BLaER1 treated with 17β-estradiol and CSF1 and Interleukin-3, amounts not matched to agents 10 nM and 100 nM (cell line): ENCODE data around the gene XRN2.
"Not testable (repeated sequence)": the region's sequence is repeated elsewhere in the genome, so short reads cannot be mapped to it uniquely, and the experiment has no call there.

Experiments
- H3K27ac ChIP-seq, 11 experiments: shearing (Covaris generic); formaldehyde crosslinking; 2 replicates each; pipeline ENCODE4 v1.8.1; 2022
- H3K27me3 ChIP-seq, 11 experiments: shearing (Covaris generic); formaldehyde crosslinking; 2 replicates each; pipeline ENCODE4 v1.8.1; 2022
- H3K36me3 ChIP-seq, 11 experiments: shearing (Covaris generic); formaldehyde crosslinking; 2 replicates each; pipeline ENCODE4 v1.8.1; 2022
- H3K4me1 ChIP-seq, 10 experiments: shearing (Covaris generic); formaldehyde crosslinking; 2 replicates each; pipeline ENCODE4 v1.8.1; 2022
- H3K4me2 ChIP-seq, 11 experiments: shearing (Covaris generic); formaldehyde crosslinking; 2 replicates each; pipeline ENCODE4 v1.8.1; 2022
- H3K4me3 ChIP-seq, 10 experiments: shearing (Covaris generic); formaldehyde crosslinking; 2 replicates each; pipeline ENCODE4 v1.8.1; 2022
- H3K9ac ChIP-seq, 11 experiments: shearing (Covaris generic); formaldehyde crosslinking; 2 replicates each; pipeline ENCODE4 v1.8.1; 2022
- H3K9me3 ChIP-seq, 11 experiments: shearing (Covaris generic); formaldehyde crosslinking; replicated peaks in 1 of 11; 2 replicates each; pipeline ENCODE4 v1.8.1; 2022
- H4K20me1 ChIP-seq, 11 experiments: shearing (Covaris generic); formaldehyde crosslinking; 2 replicates each; pipeline ENCODE4 v1.8.1; 2022
- Cebpa-rat ChIP-seq, 11 experiments: shearing (Covaris generic); IDR thresholded peaks; 2 replicates each; pipeline ENCODE4 v1.8.1; 2022

XRN2 gene

DNA sequence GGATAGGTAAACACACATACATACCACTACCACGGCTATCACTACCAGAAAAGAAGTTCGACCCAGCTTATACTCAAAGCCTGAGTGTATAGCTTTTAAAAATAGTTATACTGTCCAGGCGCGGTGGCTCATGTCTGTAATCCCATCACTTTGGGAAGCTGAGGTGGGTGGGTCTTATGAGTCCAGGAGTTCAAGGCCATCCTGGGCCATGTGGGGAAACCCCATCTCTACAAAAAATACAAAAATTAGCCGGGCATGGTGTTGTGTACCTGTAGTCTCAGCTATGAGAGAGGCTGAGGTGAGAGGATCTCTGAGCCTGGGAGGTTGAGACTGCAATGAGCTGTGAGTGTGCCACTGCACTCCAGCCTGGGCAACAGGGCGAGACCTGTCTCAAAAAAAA is 61.3 kb downstream of the XRN2 start:
- peaks cover 0 to 34% (median 19%) of the 10 kb centered on the region in 10 experiments; a peak in 15 of 20 replicates for H3K4me1 ChIP-seq

GRCh38 chr20:21365771-21366170 is 62.6 kb downstream of the XRN2 start:
- Histone ChIP-seq H3K9ac (no peak overlapping the region), H3K4me3 (no peak overlapping the region), H3K36me3 (peaks cover 82 to 96% (median 88%) of the 10 kb centered on the region in 11 experiments), H3K4me2 (no peak overlapping the region), H3K27me3 (no peaks in the 10 kb centered on the region), H4K20me1 (peaks cover 8 to 77% (median 27%) of the 10 kb centered on the region in 11 experiments; a peak in 17 of 22 replicates), H3K4me1 (peaks cover 4 to 20% (median 12%) of the 10 kb centered on the region in 10 experiments; a peak in 17 of 20 replicates), H3K9me3 (no peaks in the 10 kb centered on the region), H3K27ac (no peak overlapping the region)
- no peak for TF ChIP-seq Cebpa-rat (IDR thresholded peaks at IDR 0.05)

More for the DNA sequence above, 61.3 kb downstream of the XRN2 start:
- Histone ChIP-seq H3K36me3 (peaks cover 77 to 96% (median 86%) of the 10 kb centered on the region in 11 experiments), H3K27ac (no peak overlapping the region), H3K27me3 (no peaks in the 10 kb centered on the region), H3K4me3 (no peak overlapping the region), H3K9me3 (no peaks in the 10 kb centered on the region), H4K20me1 (peaks cover 3 to 73% (median 22%) of the 10 kb centered on the region in 11 experiments; a peak in 16 of 22 replicates), H3K9ac (no peak overlapping the region; a peak in 1 of 22 replicates), H3K4me2 (no peak overlapping the region)
- no peak for TF ChIP-seq Cebpa-rat (IDR thresholded peaks at IDR 0.05)

GRCh38 chr20:21366273-21366672 is 63.1 kb downstream of the XRN2 start:
- H3K36me3 ChIP-seq = peaks cover 87 to 96% (median 92%) of the 10 kb centered on the region in 11 experiments
- not testable (repeated sequence) for H3K27ac ChIP-seq, H3K4me2 ChIP-seq, H3K27me3 ChIP-seq, H3K4me3 ChIP-seq, H3K9me3 ChIP-seq, H3K9ac ChIP-seq
- H4K20me1 ChIP-seq = peaks cover 9 to 77% (median 29%) of the 10 kb centered on the region in 11 experiments; a peak in 19 of 22 replicates
- peaks cover 3 to 15% (median 9%) of the 10 kb centered on the region in 10 experiments; a peak in 18 of 20 replicates for H3K4me1 ChIP-seq
- TF ChIP-seq Cebpa-rat (IDR thresholded peaks at IDR 0.05) = peak in 1 of 11 experiments; percentile 25; a peak in 1 of 22 replicates

- peaks cover 91 to 96% (median 93%) of the 10 kb centered on the region in 11 experiments for H3K36me3 ChIP-seq
- H3K4me3 ChIP-seq = no peak overlapping the region
- no peaks in the 10 kb centered on the region for H3K9me3 ChIP-seq
- peaks cover 18 to 77% (median 48%) of the 10 kb centered on the region in 11 experiments; a peak in 20 of 22 replicates for H4K20me1 ChIP-seq
- no peak overlapping the region for H3K27ac ChIP-seq
- H3K4me2 ChIP-seq = no peak overlapping the region
- H3K4me1 ChIP-seq = peaks cover 0 to 11% (median 0%) of the 10 kb centered on the region in 10 experiments; a peak in 3 of 20 replicates
- no peak for TF ChIP-seq Cebpa-rat (IDR thresholded peaks at IDR 0.05)
- H3K27me3 ChIP-seq = no peaks in the 10 kb centered on the region
- H3K9ac ChIP-seq = no peak overlapping the region
These were observed 65.7 kb downstream of the XRN2 start for GRCh38 chr20:21368791-21369190.

- H3K4me3 ChIP-seq = no peak overlapping the region
- H3K36me3 ChIP-seq = peaks cover 76 to 96% (median 87%) of the 10 kb centered on the region in 11 experiments
- no peaks in the 10 kb centered on the region for H3K9me3 ChIP-seq
- no peak overlapping the region for H3K9ac ChIP-seq
- no peak overlapping the region for H3K4me2 ChIP-seq
- H4K20me1 ChIP-seq = peaks cover 19 to 95% (median 62%) of the 10 kb centered on the region in 11 experiments; a peak in 20 of 22 replicates
- no peak overlapping the region for H3K27ac ChIP-seq
- no peaks in the 10 kb centered on the region for H3K27me3 ChIP-seq
- peaks cover 0 to 11% (median 0%) of the 10 kb centered on the region in 10 experiments; a peak in 3 of 20 replicates for H3K4me1 ChIP-seq
- TF ChIP-seq Cebpa-rat (IDR thresholded peaks at IDR 0.05) = no peak
These were observed 68.1 kb downstream of the XRN2 start for GRCh38 chr20:21371193-21371592.

DNA sequence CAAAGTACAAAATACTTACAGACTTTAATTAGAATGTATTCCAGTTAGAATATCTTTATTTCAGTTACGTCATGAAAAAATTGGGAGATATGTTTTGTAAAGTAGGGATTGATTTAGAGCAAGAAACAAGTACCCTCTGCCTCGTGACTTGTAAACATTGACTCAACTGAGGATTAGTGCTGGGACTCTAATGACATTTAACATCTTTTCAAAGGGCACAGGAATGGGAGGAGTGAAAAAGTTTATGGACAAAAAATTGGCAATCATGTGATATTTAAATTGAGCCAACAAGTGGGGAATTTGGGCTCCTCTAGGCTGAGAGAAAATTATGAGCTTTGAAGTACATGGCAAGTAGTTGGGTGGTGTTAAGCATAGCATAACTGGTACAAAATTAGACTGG is 68.9 kb downstream of the XRN2 start:
- Histone ChIP-seq H4K20me1 (peaks cover 19 to 99% (median 70%) of the 10 kb centered on the region in 11 experiments; a peak in 21 of 22 replicates), H3K4me3 (no peak overlapping the region), H3K4me2 (no peak overlapping the region), H3K9ac (no peak overlapping the region), H3K27ac (no peak overlapping the region), H3K27me3 (no peaks in the 10 kb centered on the region), H3K4me1 (peaks cover 0 to 11% (median 0%) of the 10 kb centered on the region in 10 experiments; a peak in 3 of 20 replicates), H3K36me3 (peaks cover 76 to 96% (median 87%) of the 10 kb centered on the region in 11 experiments), H3K9me3 (no peaks in the 10 kb centered on the region)
- no peak for TF ChIP-seq Cebpa-rat (IDR thresholded peaks at IDR 0.05)

- peaks cover 0 to 11% (median 0%) of the 10 kb centered on the region in 10 experiments; a peak in 3 of 20 replicates for H3K4me1 ChIP-seq
- H3K27ac ChIP-seq = no peak overlapping the region
- peaks cover 76 to 96% (median 87%) of the 10 kb centered on the region in 11 experiments for H3K36me3 ChIP-seq
- H4K20me1 ChIP-seq = peaks cover 32 to 99% (median 77%) of the 10 kb centered on the region in 11 experiments
- H3K9ac ChIP-seq = no peak overlapping the region
- H3K4me2 ChIP-seq = no peak overlapping the region
- no peak overlapping the region for H3K4me3 ChIP-seq
- no peaks in the 10 kb centered on the region for H3K27me3 ChIP-seq
- no peaks in the 10 kb centered on the region for H3K9me3 ChIP-seq
- no peak for TF ChIP-seq Cebpa-rat (IDR thresholded peaks at IDR 0.05)
These were observed 70.3 kb downstream of the XRN2 start for GRCh38 chr20:21373436-21373835.

GRCh38 chr20:21376626-21377025 is 73.5 kb downstream of the XRN2 start:
- peaks cover 36 to 99% (median 79%) of the 10 kb centered on the region in 11 experiments for H4K20me1 ChIP-seq
- H3K4me3 ChIP-seq = no peak overlapping the region
- H3K9me3 ChIP-seq = no peaks in the 10 kb centered on the region
- H3K4me1 ChIP-seq = no peaks in the 10 kb centered on the region
- H3K27me3 ChIP-seq = no peaks in the 10 kb centered on the region
- H3K4me2 ChIP-seq = no peak overlapping the region
- TF ChIP-seq Cebpa-rat (IDR thresholded peaks at IDR 0.05) = no peak
- no peak overlapping the region for H3K27ac ChIP-seq
- H3K9ac ChIP-seq = no peak overlapping the region
- H3K36me3 ChIP-seq = peaks cover 74 to 95% (median 84%) of the 10 kb centered on the region in 11 experiments

- Histone ChIP-seq H3K4me1 (no peaks in the 10 kb centered on the region), H3K4me2 (no peak overlapping the region), H3K9me3 (no peaks in the 10 kb centered on the region), H3K36me3 (peaks cover 77 to 96% (median 85%) of the 10 kb centered on the region in 11 experiments), H3K4me3 (no peak overlapping the region), H3K9ac (no peak overlapping the region), H3K27ac (no peak overlapping the region), H4K20me1 (peaks cover 34 to 98% (median 73%) of the 10 kb centered on the region in 11 experiments), H3K27me3 (no peaks in the 10 kb centered on the region)
- TF ChIP-seq Cebpa-rat (IDR thresholded peaks at IDR 0.05) = no peak
These were observed 74.6 kb downstream of the XRN2 start for GRCh38 chr20:21377701-21378100.

- Histone ChIP-seq H3K27me3 (no peaks in the 10 kb centered on the region), H3K4me1 (no peaks in the 10 kb centered on the region), H3K4me3 (no peak overlapping the region), H3K9ac (no peak overlapping the region), H3K9me3 (no peaks in the 10 kb centered on the region), H3K36me3 (peaks cover 77 to 96% (median 85%) of the 10 kb centered on the region in 11 experiments), H4K20me1 (peaks cover 28 to 93% (median 68%) of the 10 kb centered on the region in 11 experiments), H3K4me2 (no peak overlapping the region), H3K27ac (no peak overlapping the region)
- no peak for TF ChIP-seq Cebpa-rat (IDR thresholded peaks at IDR 0.05)
These were observed 75.1 kb downstream of the XRN2 start for GRCh38 chr20:21378259-21378658.
